Calu3 (cell line): ENCODE measurements around the gene FGFBP2. TPM values are rescaled to one million over a fixed set of nuclear protein-coding genes. Genes with fewer than 3 reads are reported as not detected.

Experiments
- BruUV-seq: library from RNA; stranded (reverse); fragments of 400-500 nt; replicated peaks from 2 replicates; lab custom pipeline; 2021; lab: Mats Ljungman, UMichigan
- CTCF ChIA-PET: fragments of 300-600 bp; sonication (Branson Sonifier 250); formaldehyde crosslinking; loops from one replicate; lab custom pipeline; 2022; ENCODE audit warnings: antibody characterized with exemption; lab: Charles Lee
- DNase-seq: peaks from one replicate; pipeline ENCODE4 v3.0.0; 2022
- H3K27ac Mint-ChIP-seq: one replicate; pipeline ENCODE4 v1.8.0; 2022; ENCODE audit warnings: mixed read lengths; ENCODE audit not compliant: unreplicated experiment
- H3K27me3 Mint-ChIP-seq: one replicate; pipeline ENCODE4 v1.8.0; 2022; ENCODE audit warnings: mixed read lengths; ENCODE audit not compliant: unreplicated experiment
- H3K36me3 Mint-ChIP-seq: one replicate; pipeline ENCODE4 v1.8.0; 2022; ENCODE audit warnings: mild to moderate bottlenecking, moderate library complexity, mixed read lengths; ENCODE audit not compliant: insufficient read depth, unreplicated experiment
- H3K4me1 Mint-ChIP-seq: one replicate; pipeline ENCODE4 v1.8.0; 2022; ENCODE audit warnings: mild to moderate bottlenecking, low read depth, mixed read lengths; ENCODE audit not compliant: unreplicated experiment
- H3K4me3 Mint-ChIP-seq: one replicate; pipeline ENCODE4 v1.8.0; 2022; ENCODE audit warnings: mild to moderate bottlenecking, low read depth, moderate library complexity, mixed read lengths; ENCODE audit not compliant: unreplicated experiment
- H3K9me3 Mint-ChIP-seq: one replicate; pipeline ENCODE4 v1.8.0; 2022; ENCODE audit warnings: low read depth, mixed read lengths; ENCODE audit not compliant: unreplicated experiment
- intact Hi-C: fragments of 100-400 bp; cut with micrococcal nuclease; formaldehyde crosslinking; loops from one replicate; pipeline ENCODE4 v1.10.0; 2022; ENCODE audit not compliant: unreplicated experiment
- total RNA-seq: library from RNA; stranded (reverse); gene quantifications from 2 replicates; pipeline ENCODE4 v1.2.3, GENCODE V29; 2022
- TF ChIP-seq, protein P1 (sequence below): fragments of 200-600 bp; IDR thresholded peaks from one replicate; pipeline ENCODE4 v1.8.0; 2022; ENCODE audit warnings: antibody characterized with exemption; ENCODE audit not compliant: unreplicated experiment

FGFBP2 gene
- total RNA-seq, 1 experiment from 2014 or later, result not detected

DNA sequence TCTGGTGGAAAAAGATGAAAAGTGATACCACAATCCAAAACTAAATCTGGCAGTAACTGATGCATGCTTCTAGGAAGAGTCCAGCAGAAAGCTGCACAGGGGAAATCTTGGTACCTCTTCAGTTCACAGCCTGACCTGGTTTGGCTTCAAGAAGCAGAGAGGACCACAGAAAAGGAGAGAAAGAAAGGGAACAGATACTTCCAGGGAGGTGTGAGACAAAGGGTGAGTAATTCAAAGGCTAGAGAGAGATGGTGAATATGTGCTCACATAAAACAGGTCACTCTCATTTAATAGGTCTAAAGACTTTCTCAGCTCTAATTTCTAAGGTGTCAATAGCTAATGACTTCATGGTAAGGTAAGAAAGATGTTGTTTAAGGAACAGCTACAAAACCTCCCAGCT, 11.2 kb downstream of the FGFBP2 start:
- no peak for DNase-seq
- no TSS peak for BruUV-seq
- no peak overlapping the region for H3K27ac Mint-ChIP-seq
- TF ChIP-seq, protein P1, sequence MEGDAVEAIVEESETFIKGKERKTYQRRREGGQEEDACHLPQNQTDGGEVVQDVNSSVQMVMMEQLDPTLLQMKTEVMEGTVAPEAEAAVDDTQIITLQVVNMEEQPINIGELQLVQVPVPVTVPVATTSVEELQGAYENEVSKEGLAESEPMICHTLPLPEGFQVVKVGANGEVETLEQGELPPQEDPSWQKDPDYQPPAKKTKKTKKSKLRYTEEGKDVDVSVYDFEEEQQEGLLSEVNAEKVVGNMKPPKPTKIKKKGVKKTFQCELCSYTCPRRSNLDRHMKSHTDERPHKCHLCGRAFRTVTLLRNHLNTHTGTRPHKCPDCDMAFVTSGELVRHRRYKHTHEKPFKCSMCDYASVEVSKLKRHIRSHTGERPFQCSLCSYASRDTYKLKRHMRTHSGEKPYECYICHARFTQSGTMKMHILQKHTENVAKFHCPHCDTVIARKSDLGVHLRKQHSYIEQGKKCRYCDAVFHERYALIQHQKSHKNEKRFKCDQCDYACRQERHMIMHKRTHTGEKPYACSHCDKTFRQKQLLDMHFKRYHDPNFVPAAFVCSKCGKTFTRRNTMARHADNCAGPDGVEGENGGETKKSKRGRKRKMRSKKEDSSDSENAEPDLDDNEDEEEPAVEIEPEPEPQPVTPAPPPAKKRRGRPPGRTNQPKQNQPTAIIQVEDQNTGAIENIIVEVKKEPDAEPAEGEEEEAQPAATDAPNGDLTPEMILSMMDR, result no peak
- no peak overlapping the region for H3K4me3 Mint-ChIP-seq
- peaks cover 18% of the 10 kb centered on the region for H3K4me1 Mint-ChIP-seq
- H3K36me3 Mint-ChIP-seq, result no peaks in the 10 kb centered on the region
- peaks cover 3% of the 10 kb centered on the region for H3K9me3 Mint-ChIP-seq
- CTCF ChIA-PET, result no interaction called here
- intact Hi-C loops, result no loop called here
- no peaks in the 10 kb centered on the region for H3K27me3 Mint-ChIP-seq

DNA sequence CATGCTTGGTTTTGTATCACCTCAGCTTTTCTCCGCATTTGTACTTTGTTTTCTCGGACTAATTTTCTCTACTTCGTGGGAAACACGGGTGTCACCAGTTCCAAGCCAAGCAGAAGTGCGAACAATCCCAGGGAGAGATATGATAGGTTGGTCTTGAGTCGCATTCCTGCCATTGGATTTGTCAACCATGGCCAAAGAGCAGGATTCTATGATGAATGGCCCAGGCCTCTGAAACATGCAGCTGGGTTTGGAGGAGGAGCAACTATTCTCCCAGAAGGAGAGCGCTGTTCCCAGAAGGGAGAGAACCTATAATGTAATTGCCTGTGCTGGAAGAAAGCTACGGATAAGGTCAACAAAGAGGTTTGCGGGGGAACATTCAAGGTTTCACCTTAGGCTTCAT, 14.1 kb downstream of the FGFBP2 start:
- Mint-ChIP-seq H3K27ac (no peak overlapping the region), H3K9me3 (no peaks in the 10 kb centered on the region), H3K36me3 (no peaks in the 10 kb centered on the region), H3K27me3 (no peaks in the 10 kb centered on the region), H3K4me1 (peaks cover 9% of the 10 kb centered on the region), H3K4me3 (no peak overlapping the region)
- BruUV-seq, result no TSS peak
- TF ChIP-seq, protein P1, result no peak
- intact Hi-C loops, result no loop called here
- CTCF ChIA-PET, result no interaction called here
- DNase-seq, result no peak

DNA sequence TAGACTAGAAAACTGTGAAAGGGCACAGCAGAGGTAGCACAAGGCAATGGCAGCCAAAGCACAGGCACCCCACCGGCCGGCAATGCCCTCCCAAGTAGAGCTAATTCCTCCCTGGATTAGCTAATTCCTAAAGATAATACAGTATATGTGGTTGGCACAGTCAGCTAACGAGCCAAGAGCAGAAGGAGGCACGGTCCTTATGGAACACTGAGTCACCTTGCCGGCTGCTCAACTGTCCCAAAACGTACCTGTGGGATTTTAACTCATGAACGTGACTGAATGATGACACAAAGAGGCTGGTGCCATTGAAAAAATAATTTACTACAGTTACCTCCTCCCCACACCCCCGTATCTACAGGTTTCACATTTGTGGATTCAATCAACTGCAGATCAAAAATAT, 15.3 kb downstream of the FGFBP2 start:
- Mint-ChIP-seq H3K9me3 (no peaks in the 10 kb centered on the region), H3K4me1 (peaks cover 9% of the 10 kb centered on the region), H3K4me3 (no peak overlapping the region), H3K27me3 (no peaks in the 10 kb centered on the region), H3K36me3 (no peaks in the 10 kb centered on the region), H3K27ac (no peak overlapping the region)
- TF ChIP-seq, protein P1, result no peak
- CTCF ChIA-PET, result no interaction called here
- intact Hi-C loops, result no loop called here
- no TSS peak for BruUV-seq
- no peak for DNase-seq

DNA sequence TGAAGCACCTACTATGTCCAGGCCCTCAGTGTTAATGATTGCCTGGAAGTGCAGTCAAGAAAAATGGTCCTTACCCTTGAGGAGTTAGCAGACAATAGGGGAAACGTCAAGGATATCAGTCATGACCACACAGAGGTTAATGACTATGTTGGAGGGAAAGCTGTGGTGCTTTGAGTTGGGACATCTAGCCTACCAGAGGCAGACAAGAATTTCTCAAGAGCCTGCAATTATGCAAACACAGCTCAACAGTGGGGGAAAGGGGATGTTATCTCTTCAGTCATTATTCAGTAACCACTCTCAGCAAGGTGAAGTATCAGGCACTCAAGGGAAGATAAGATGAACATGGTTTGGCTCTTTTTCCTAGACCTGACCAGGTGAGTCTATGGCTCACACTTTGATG, 17.5 kb downstream of the FGFBP2 start:
- no peaks in the 10 kb centered on the region for H3K4me1 Mint-ChIP-seq
- no peak overlapping the region for H3K27ac Mint-ChIP-seq
- TF ChIP-seq, protein P1, result no peak
- H3K9me3 Mint-ChIP-seq, result no peaks in the 10 kb centered on the region
- H3K4me3 Mint-ChIP-seq, result no peak overlapping the region
- no peak for DNase-seq
- no TSS peak for BruUV-seq
- H3K27me3 Mint-ChIP-seq, result no peaks in the 10 kb centered on the region
- no peaks in the 10 kb centered on the region for H3K36me3 Mint-ChIP-seq
- CTCF ChIA-PET, result no interaction called here
- intact Hi-C loops, result no loop called here
